ENCODE measurements around the gene ADGRL3. TPM values are rescaled to one million over a fixed set of nuclear protein-coding genes. Genes with fewer than 3 reads are reported as not detected.

Gene ADGRL3
- total RNA-seq, 2 experiments from 2014 or later: not detected

- Histone ChIP-seq H3K4me1 (ENCODE audit: insufficient read depth, low read length, poor library complexity, severe bottlenecking) (no peaks in the 10 kb centered on the region), H3K27ac (ENCODE audit: low read depth, low read length, poor library complexity, severe bottlenecking) (no peak overlapping the region), H3K36me3 (ENCODE audit: insufficient read depth, low read length) (no peaks in the 10 kb centered on the region), H2AFZ (ENCODE audit: low read length) (no peak overlapping the region), H3K79me2 (ENCODE audit: insufficient read depth, low read depth, low read length) (no peaks in the 10 kb centered on the region), H3K9me2 (ENCODE audit: insufficient read depth, low read length) (no peaks in the 10 kb centered on the region), H3K4me3 (ENCODE audit: low read depth, low read length, poor library complexity, severe bottlenecking) (no peak overlapping the region), H4K20me1 (ENCODE audit: insufficient read depth, low read length) (no peaks in the 10 kb centered on the region), H3K4me2 (ENCODE audit: low read length) (no peak overlapping the region), H3K9me3 (ENCODE audit: low read length) (no peaks in the 10 kb centered on the region)
- no peak for DNase-seq (ENCODE audit: low spot score)
- intact Hi-C loops (cut with micrococcal nuclease; ENCODE audit: unreplicated experiment): no loop called here
- TF ChIP-seq CTCF (conservative IDR thresholded peaks at IDR 0.05; ENCODE audit: low read length) (no peak), EZH2phosphoT487 (IDR thresholded peaks at IDR 0.05; ENCODE audit: borderline replicate concordance, low read depth, low read length) (no peak)
- ChIA-PET POLR2A (interaction anchor here (0.6 kb wide), 1 partner anchor 44 kb away, joined by 3 read pairs; no protein-coding TSS in a partner anchor), CTCF (ENCODE audit: unreplicated experiment) (no interaction called here)
- BruUV-seq (replicated peaks): no TSS peak
Observed at GRCh38 chr4:61401771-61402170, 201.6 kb downstream of the ADGRL3 start.

- TF ChIP-seq CTCF (conservative IDR thresholded peaks at IDR 0.05; ENCODE audit: low read length): no peak
- TF ChIP-seq EZH2phosphoT487 (IDR thresholded peaks at IDR 0.05; ENCODE audit: borderline replicate concordance, low read depth, low read length): no peak
- Histone ChIP-seq H3K4me2 (ENCODE audit: low read length) (no peak overlapping the region), H3K27ac (ENCODE audit: low read depth, low read length, poor library complexity, severe bottlenecking) (no peak overlapping the region), H3K79me2 (ENCODE audit: insufficient read depth, low read depth, low read length) (no peaks in the 10 kb centered on the region), H3K9me2 (ENCODE audit: insufficient read depth, low read length) (no peaks in the 10 kb centered on the region), H3K9me3 (ENCODE audit: low read length) (no peaks in the 10 kb centered on the region), H3K4me1 (ENCODE audit: insufficient read depth, low read length, poor library complexity, severe bottlenecking) (no peaks in the 10 kb centered on the region), H3K36me3 (ENCODE audit: insufficient read depth, low read length) (no peaks in the 10 kb centered on the region), H3K4me3 (ENCODE audit: low read depth, low read length, poor library complexity, severe bottlenecking) (no peak overlapping the region), H4K20me1 (ENCODE audit: insufficient read depth, low read length) (no peaks in the 10 kb centered on the region), H2AFZ (ENCODE audit: low read length) (no peak overlapping the region)
- DNase-seq (ENCODE audit: low spot score): no peak
- ChIA-PET CTCF (ENCODE audit: unreplicated experiment) (no interaction called here), POLR2A (interaction anchor here (1.4 kb wide), 1 partner anchor 46 kb away, joined by 3 read pairs; no protein-coding TSS in a partner anchor)
- no TSS peak for BruUV-seq (replicated peaks)
- intact Hi-C loops (cut with micrococcal nuclease; ENCODE audit: unreplicated experiment): no loop called here
Observed at GRCh38 chr4:61405307-61405706, 205.2 kb downstream of the ADGRL3 start.

- TF ChIP-seq EZH2phosphoT487 (IDR thresholded peaks at IDR 0.05; ENCODE audit: borderline replicate concordance, low read depth, low read length): no peak
- no peak for TF ChIP-seq CTCF (conservative IDR thresholded peaks at IDR 0.05; ENCODE audit: low read length)
- Histone ChIP-seq H4K20me1 (ENCODE audit: insufficient read depth, low read length) (no peaks in the 10 kb centered on the region), H3K4me2 (ENCODE audit: low read length) (no peak overlapping the region), H3K4me3 (ENCODE audit: low read depth, low read length, poor library complexity, severe bottlenecking) (no peak overlapping the region), H3K4me1 (ENCODE audit: insufficient read depth, low read length, poor library complexity, severe bottlenecking) (no peaks in the 10 kb centered on the region), H3K36me3 (ENCODE audit: insufficient read depth, low read length) (no peaks in the 10 kb centered on the region), H3K9me3 (ENCODE audit: low read length) (no peaks in the 10 kb centered on the region), H3K9me2 (ENCODE audit: insufficient read depth, low read length) (no peaks in the 10 kb centered on the region), H2AFZ (ENCODE audit: low read length) (no peak overlapping the region), H3K27ac (ENCODE audit: low read depth, low read length, poor library complexity, severe bottlenecking) (no peak overlapping the region), H3K79me2 (ENCODE audit: insufficient read depth, low read depth, low read length) (no peaks in the 10 kb centered on the region)
- POLR2A ChIA-PET: interaction anchor here (1.4 kb wide), 1 partner anchor 47 kb away, joined by 3 read pairs; no protein-coding TSS in a partner anchor
- CTCF ChIA-PET (ENCODE audit: unreplicated experiment): no interaction called here
- intact Hi-C loops (cut with micrococcal nuclease; ENCODE audit: unreplicated experiment): no loop called here
- BruUV-seq (replicated peaks): no TSS peak
- no peak for DNase-seq (ENCODE audit: low spot score)
Observed at GRCh38 chr4:61406677-61407076, 206.6 kb downstream of the ADGRL3 start.

Measured in OCI-LY7 (cell line).